Kidney epithelial cell (primary cell): ENCODE data around the gene CBFA2T3. TPM values are rescaled to one million over a fixed set of nuclear protein-coding genes. Genes with fewer than 3 reads are reported as not detected.
A peak's percentile ranks its signal among the peaks of the same experiment; 100 is the strongest.

Experiments
- DNase-seq: peaks from one replicate; pipeline ENCODE4 v3.0.0-alpha.2; 2010; ENCODE audit warnings: low read depth
- H3K27me3 ChIP-seq: 2 replicates; pipeline ENCODE4 v1.6.0; 2011; ENCODE audit warnings: low read length; ENCODE audit not compliant: control insufficient read depth, insufficient read depth
- H3K36me3 ChIP-seq: 2 replicates; pipeline ENCODE4 v1.5.1; 2011; ENCODE audit warnings: low read length; ENCODE audit not compliant: control insufficient read depth, insufficient read depth
- H3K4me3 ChIP-seq: 2 replicates; pipeline ENCODE4 v1.5.1; 2011; ENCODE audit warnings: low read depth, mild to moderate bottlenecking, control low read depth, low read length
- total RNA-seq: library from RNA; depleted of rRNA; stranded (reverse); fragments of >200 nt; gene quantifications from 2 replicates; pipeline ENCODE4 v1.2.3, GENCODE V29; 2015
- TF ChIP-seq, protein P1 (sequence below): IDR thresholded peaks from 2 replicates; pipeline ENCODE4 v1.5.1; 2011; ENCODE audit warnings: mild to moderate bottlenecking, moderate library complexity, low read length, control low read depth, inconsistent platforms; ENCODE audit not compliant: insufficient read depth, poor library complexity, severe bottlenecking

CBFA2T3 gene
- total RNA-seq, 1 donor from 2014 or later = 0.63 TPM

DNA sequence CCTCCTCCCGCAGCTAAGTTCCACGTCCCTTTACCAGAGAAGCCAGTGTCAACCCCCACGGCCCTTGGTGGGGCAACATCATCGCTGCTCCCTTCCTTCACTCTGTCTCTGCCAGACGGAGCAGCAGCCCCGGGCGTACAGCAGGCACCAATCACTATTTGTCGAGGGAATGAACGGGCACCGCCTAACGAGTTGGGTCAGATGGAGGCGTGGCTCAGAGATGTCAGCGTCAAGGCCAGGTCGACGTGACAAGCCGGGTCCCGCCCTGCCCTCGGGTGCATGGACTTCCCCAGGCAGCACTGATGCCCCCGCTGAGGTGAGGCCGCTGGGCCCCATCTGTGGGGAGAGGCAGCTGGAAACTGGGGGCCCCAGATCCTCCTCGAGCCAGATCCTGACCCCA, 50.0 kb downstream of the CBFA2T3 start:
- peaks cover 25% of the 10 kb centered on the region for H3K27me3 ChIP-seq
- no peak overlapping the region for H3K4me3 ChIP-seq
- TF ChIP-seq, protein P1, sequence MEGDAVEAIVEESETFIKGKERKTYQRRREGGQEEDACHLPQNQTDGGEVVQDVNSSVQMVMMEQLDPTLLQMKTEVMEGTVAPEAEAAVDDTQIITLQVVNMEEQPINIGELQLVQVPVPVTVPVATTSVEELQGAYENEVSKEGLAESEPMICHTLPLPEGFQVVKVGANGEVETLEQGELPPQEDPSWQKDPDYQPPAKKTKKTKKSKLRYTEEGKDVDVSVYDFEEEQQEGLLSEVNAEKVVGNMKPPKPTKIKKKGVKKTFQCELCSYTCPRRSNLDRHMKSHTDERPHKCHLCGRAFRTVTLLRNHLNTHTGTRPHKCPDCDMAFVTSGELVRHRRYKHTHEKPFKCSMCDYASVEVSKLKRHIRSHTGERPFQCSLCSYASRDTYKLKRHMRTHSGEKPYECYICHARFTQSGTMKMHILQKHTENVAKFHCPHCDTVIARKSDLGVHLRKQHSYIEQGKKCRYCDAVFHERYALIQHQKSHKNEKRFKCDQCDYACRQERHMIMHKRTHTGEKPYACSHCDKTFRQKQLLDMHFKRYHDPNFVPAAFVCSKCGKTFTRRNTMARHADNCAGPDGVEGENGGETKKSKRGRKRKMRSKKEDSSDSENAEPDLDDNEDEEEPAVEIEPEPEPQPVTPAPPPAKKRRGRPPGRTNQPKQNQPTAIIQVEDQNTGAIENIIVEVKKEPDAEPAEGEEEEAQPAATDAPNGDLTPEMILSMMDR = no peak
- no peaks in the 10 kb centered on the region for H3K36me3 ChIP-seq
- no peak for DNase-seq

DNA sequence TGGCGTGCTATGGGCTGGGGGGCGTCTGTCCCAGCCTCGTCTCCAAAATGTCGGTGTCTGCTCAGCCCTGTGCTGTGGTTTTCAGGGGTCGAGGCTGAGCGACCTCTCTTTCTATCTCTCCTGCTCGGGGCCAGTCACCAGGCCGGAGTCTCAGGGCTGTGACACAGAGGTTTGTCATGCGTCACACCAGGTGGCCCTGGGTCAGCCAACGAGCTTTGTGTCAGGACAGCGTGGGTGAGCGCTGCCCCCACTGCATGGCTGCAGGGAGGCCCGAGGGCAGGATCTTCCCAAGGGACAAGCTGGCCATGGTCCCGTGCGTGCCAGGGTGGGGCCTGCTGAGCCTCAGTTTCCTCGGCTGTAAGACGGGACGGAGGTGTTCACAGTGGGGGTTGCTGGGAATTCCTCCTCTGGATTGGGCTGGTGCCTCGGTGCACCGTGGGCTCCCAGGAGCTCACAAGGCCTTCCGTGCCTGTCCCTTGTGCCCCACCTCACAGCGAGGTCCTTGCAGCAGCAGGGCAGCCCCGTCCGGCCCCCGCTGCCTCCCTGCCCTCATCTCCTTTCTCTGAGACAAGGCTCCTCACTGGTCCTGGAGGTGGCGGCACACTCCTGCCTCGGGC, 50.5 kb downstream of the CBFA2T3 start:
- TF ChIP-seq, protein P1 = no peak
- no peaks in the 10 kb centered on the region for H3K36me3 ChIP-seq
- peaks cover 25% of the 10 kb centered on the region for H3K27me3 ChIP-seq
- no peak for DNase-seq
- no peak overlapping the region for H3K4me3 ChIP-seq

DNA sequence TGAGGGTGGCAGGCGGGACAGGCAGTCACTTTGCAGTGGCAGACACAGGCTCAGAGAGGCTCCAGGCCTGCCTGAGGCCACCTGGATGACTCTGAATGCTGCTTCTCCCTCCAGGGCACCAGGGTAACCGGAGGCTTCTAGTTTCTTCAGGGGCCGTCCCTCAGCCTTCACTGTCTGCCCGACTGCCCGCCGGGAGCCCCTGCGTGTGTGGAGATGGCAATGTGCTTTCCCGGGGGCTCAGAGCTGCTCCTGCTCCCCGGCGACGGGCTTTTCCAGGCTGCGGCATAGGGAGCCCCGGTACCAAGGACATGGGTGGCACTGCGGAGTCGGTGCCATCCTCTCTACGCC, 51.5 kb downstream of the CBFA2T3 start:
- DNase-seq = no peak
- TF ChIP-seq, protein P1 = no peak
- Histone ChIP-seq H3K27me3 (peaks cover 21% of the 10 kb centered on the region), H3K4me3 (no peak overlapping the region), H3K36me3 (no peaks in the 10 kb centered on the region)

DNA sequence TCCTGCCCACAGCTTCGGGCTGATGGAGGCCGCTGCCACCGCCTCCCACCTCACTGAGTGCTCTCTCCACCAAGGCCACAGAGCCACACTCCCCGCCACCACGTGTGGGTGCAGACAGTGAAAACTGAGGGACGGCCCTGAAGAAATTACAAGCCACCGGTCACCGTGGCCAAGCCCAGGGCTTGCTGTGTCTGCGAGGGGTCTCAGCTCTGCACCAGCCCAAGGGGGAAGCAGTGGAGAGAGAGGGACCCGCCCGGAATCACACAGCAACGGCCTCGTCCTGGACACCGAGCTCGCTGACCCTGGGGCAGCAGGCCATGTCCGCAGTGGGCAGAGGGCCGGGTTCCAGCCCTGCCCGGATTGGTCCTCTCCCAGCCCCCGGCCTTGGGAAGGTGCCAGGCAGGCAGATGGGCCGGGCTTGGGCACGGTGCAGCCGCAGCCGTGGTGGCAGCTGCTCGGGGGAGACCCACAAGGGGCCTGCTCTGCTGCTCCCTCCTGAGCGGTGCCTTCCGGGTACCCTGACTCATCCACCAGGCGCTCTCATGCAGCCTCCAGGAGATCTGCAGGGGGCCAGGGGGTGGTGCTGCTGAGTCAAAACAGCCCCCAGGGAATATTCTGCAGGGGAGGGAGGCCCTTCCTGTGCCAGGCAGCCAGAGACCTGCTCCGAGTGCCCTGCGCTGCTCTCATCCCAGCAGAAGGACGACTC, 52.0 kb downstream of the CBFA2T3 start:
- Histone ChIP-seq H3K4me3 (no peak overlapping the region), H3K36me3 (no peaks in the 10 kb centered on the region), H3K27me3 (peaks cover 21% of the 10 kb centered on the region)
- peak; percentile 51 for DNase-seq
- TF ChIP-seq, protein P1 = peak; percentile 68

DNA sequence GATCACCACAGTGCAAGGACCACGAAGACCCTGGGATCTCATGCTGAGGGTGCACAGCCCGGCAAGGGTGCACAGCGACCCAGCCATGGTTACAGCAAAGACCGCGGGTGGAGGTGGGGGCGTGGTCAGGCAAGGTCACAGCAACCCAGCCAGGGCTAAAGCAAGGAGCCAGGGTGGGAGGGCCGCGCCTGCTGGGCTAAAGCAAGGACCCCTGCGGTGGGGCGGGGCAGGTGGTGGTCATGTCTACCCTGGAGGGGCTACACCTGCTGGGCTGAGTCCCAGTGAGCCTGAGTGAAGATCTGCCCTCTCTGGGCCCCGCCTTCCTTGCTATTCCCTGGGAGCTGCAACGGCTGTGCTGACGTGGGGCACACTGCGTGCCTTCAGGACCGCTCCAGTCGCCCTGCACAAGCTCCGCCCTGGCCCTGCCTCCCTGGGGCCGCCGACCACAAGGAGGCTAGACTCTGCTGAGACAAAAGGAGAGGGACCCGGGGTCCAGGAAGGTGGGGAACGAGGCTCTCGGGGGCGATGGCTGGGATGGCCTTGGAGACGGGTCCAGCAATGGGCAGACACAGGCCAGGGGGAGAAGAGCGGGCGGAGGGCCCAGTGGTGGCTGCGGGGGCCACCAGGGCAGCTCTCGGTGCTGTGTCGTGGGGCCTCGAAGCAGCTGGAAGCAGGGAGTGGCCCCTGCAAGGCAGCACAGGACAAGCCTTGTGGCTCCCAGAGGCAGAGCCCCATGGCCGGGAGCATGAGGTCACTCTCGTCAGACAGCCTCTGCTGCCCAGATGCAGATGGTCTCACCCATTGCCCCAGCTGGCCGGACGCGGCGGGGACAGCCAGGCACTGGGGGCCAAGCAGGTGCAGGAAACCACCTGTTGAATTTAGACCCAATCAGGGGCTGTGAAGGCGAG, 52.8 kb downstream of the CBFA2T3 start:
- TF ChIP-seq, protein P1 = no peak
- H3K4me3 ChIP-seq = no peak overlapping the region
- no peak for DNase-seq
- H3K27me3 ChIP-seq = peaks cover 21% of the 10 kb centered on the region
- H3K36me3 ChIP-seq = no peaks in the 10 kb centered on the region
